KMS-11 (cell line): Measurements from ENCODE around the gene ATG13.
"Not testable (repeated sequence)": the region's sequence is repeated elsewhere in the genome, so short reads cannot be mapped to it uniquely, and the experiment has no call there.

ENCODE experiments used
- H2AFZ ChIP-seq: fragments of 200-600 bp; sonication (generic); 2 replicates; pipeline ENCODE4 v1.6.1; 2016; ENCODE audit warnings: antibody characterized with exemption, mixed run types, low read depth
- H3K27ac ChIP-seq: fragments of 200-600 bp; sonication (generic); 2 replicates; pipeline ENCODE4 v1.6.1; 2016; ENCODE audit warnings: mild to moderate bottlenecking, mixed run types
- H3K27me3 ChIP-seq: fragments of 200-600 bp; sonication (generic); 2 replicates; pipeline ENCODE4 v1.6.1; 2017; ENCODE audit warnings: mild to moderate bottlenecking, low read depth, mixed run types, moderate library complexity; ENCODE audit not compliant: insufficient read depth
- H3K36me3 ChIP-seq: fragments of 200-600 bp; sonication (generic); 2 replicates; pipeline ENCODE4 v1.6.1; 2017; ENCODE audit warnings: mild to moderate bottlenecking, mixed run types; ENCODE audit not compliant: insufficient read depth
- H3K4me1 ChIP-seq: fragments of 200-600 bp; sonication (generic); 2 replicates; pipeline ENCODE4 v1.6.1; 2016; ENCODE audit warnings: mild to moderate bottlenecking, low read depth, mixed run types; ENCODE audit not compliant: poor library complexity, severe bottlenecking
- H3K4me2 ChIP-seq: fragments of 200-600 bp; sonication (generic); 2 replicates; pipeline ENCODE4 v1.7.0; 2016; ENCODE audit warnings: mild to moderate bottlenecking, mixed run types
- H3K4me3 ChIP-seq: fragments of 200-600 bp; sonication (generic); IDR thresholded peaks from 2 replicates; pipeline ENCODE4 v1.6.1; 2017; ENCODE audit warnings: low read depth, low read length, mixed read lengths; ENCODE audit not compliant: insufficient read depth
- H3K79me2 ChIP-seq: fragments of 200-600 bp; sonication (generic); 2 replicates; pipeline ENCODE4 v1.6.1; 2016; ENCODE audit warnings: low read depth, mixed run types; ENCODE audit not compliant: insufficient read depth
- H3K9ac ChIP-seq: fragments of 200-600 bp; sonication (generic); 2 replicates; pipeline ENCODE4 v1.6.1; 2016; ENCODE audit warnings: mild to moderate bottlenecking, mixed run types
- H4K20me1 ChIP-seq: fragments of 200-600 bp; sonication (generic); 2 replicates; pipeline ENCODE4 v1.6.1; 2016; ENCODE audit warnings: mild to moderate bottlenecking, mixed run types; ENCODE audit not compliant: insufficient read depth
- CTCF ChIP-seq: fragments of 200-600 bp; sonication (generic); conservative IDR thresholded peaks from 2 replicates; pipeline ENCODE4 v1.6.1; 2017; ENCODE audit warnings: low read depth, mild to moderate bottlenecking, antibody characterized with exemption, low read length, moderate library complexity, mixed read lengths

The ATG13 gene

GRCh38 chr11:46582588-46582987 is 34.8 kb upstream of the ATG13 start:
- H3K27ac ChIP-seq: no peak overlapping the region
- H3K4me2 ChIP-seq: no peak overlapping the region
- peaks cover 53% of the 10 kb centered on the region; the same call in 1 of the 2 replicates for H3K79me2 ChIP-seq
- H2AFZ ChIP-seq: no peak overlapping the region
- H3K36me3 ChIP-seq: no peaks in the 10 kb centered on the region
- no peak for TF ChIP-seq CTCF
- H3K9ac ChIP-seq: no peak overlapping the region
- H3K4me1 ChIP-seq: no peaks in the 10 kb centered on the region
- no peaks in the 10 kb centered on the region for H4K20me1 ChIP-seq
- H3K27me3 ChIP-seq: no peaks in the 10 kb centered on the region
- no peak overlapping the region for H3K4me3 ChIP-seq

DNA sequence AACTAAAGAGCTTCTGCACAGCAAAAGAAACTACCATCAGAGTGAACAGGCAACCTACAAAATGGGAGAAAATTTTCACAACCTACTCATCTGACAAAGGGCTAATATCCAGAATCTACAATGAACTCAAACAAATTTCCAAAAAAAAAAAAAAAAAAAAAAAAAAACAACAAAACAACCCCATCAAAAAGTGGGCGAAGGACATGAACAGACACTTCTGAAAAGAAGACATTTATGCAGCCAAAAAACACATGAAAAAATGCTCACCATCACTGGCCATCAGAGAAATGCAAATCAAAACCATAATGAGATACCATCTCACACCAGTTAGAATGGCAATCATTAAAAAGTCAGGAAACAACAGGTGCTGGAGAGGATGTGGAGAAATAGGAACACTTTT is 33.8 kb upstream of the ATG13 start:
- H3K4me2 ChIP-seq, H4K20me1 ChIP-seq, H3K36me3 ChIP-seq, H3K9ac ChIP-seq, H2AFZ ChIP-seq, H3K4me1 ChIP-seq, H3K4me3 ChIP-seq, H3K27me3 ChIP-seq, H3K27ac ChIP-seq: not testable (repeated sequence)
- H3K79me2 ChIP-seq: peaks cover 54% of the 10 kb centered on the region; the same call in 1 of the 2 replicates

DNA sequence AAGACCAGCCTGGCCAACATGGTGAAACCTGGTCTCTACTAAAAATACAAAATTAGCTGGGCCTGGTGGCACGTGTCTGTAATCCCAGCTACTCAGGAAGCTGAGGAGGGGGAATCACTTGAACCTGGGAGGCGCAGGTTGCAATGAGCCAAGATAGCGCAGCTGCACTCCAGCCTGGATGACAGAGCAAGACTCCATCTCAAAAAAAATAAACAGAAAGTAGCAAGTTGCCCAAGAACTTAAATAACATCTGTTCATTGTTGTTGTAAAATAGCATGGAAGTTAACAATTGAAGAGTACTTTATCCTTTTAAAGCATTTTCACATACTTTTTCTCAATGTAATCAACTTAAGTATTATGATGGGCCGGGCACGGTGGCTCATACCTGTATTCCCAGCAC is 29.2 kb upstream of the ATG13 start:
- Histone ChIP-seq H3K4me1 (peaks cover 18% of the 10 kb centered on the region), H3K4me2 (no peak overlapping the region), H3K27ac (no peak overlapping the region), H3K36me3 (no peaks in the 10 kb centered on the region), H3K4me3 (no peak overlapping the region), H4K20me1 (no peaks in the 10 kb centered on the region), H3K79me2 (peaks cover 72% of the 10 kb centered on the region), H2AFZ (no peak overlapping the region), H3K27me3 (no peaks in the 10 kb centered on the region), H3K9ac (no peak overlapping the region)
- TF ChIP-seq CTCF: no peak

DNA sequence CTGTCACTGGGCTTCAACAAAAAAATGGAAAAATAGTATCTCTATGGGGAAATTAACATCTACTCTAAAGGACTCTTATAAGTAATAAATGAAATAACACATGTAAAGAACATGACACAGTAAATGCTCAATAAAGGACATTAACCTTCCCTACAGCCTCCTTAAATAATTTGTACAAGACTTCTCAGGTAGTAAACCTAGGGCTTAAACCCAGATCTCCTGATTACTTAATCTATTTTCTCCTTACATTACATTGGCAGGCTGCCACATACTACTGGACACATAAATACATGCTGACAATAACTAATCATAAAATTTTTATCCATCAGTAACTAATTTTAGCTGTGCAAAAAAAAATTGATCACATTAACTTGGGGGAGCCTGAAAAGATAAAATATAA is 28.4 kb upstream of the ATG13 start:
- Histone ChIP-seq H2AFZ (no peak overlapping the region), H3K27ac (no peak overlapping the region), H3K27me3 (no peaks in the 10 kb centered on the region), H3K79me2 (peaks cover 77% of the 10 kb centered on the region), H3K4me3 (no peak overlapping the region), H4K20me1 (no peaks in the 10 kb centered on the region), H3K9ac (no peak overlapping the region), H3K4me2 (no peak overlapping the region), H3K4me1 (peaks cover 18% of the 10 kb centered on the region), H3K36me3 (no peaks in the 10 kb centered on the region)
- TF ChIP-seq CTCF: no peak

DNA sequence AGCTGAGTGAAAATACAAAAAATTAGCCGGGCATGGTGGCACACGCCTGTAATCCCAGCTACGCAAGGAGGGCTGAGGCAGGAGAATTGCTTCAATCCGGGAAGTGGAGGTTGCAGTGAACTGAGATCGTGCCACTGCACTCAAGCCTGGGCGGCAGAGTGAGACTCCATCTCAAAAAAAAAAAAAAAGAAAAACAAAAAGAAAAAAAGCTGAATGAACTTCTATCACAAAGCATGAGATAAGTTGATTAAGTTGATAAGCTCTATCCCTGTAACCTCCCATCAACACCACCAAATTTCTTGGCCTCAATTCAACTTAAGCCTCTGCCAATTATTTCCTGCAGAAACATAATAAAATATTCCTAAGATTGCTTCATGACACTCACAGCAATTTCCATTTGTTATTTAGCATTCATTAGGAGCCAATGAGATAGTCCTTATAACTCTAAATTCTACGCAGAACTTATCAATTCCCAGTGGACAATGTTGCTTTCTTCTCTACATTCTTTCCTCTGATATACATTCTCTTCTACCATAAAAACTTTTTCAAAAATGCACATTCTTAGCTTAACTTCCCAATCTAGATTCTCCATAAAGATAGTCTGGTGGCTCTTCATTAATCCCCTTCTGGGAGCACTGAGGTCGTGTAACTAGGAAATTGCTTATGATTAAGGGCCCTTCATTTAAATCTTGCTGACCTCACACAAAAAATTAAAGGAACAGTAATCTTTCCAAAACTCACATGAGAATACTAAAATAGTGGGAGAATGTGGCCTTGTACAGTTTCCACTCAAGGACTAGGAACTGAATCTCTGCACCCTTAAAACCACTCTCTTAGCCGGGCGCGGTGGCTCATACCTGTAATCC is 26.4 kb upstream of the ATG13 start:
- peaks cover 69% of the 10 kb centered on the region for H3K79me2 ChIP-seq
- no peak for TF ChIP-seq CTCF
- H2AFZ ChIP-seq: no peak overlapping the region
- H3K4me2 ChIP-seq: 0 out of 2 replicates have a peak overlapping the region, but pooled peaks have one; percentile 15
- no peaks in the 10 kb centered on the region for H3K27me3 ChIP-seq
- no peak overlapping the region for H3K9ac ChIP-seq
- H3K4me1 ChIP-seq: peaks cover 23% of the 10 kb centered on the region
- H3K27ac ChIP-seq: no peak overlapping the region
- H3K4me3 ChIP-seq: no peak overlapping the region
- no peaks in the 10 kb centered on the region for H3K36me3 ChIP-seq
- no peaks in the 10 kb centered on the region for H4K20me1 ChIP-seq
